ENCODE results near the gene CFAP410.

GRCh38 chr21:44291078-44291935, 47.9 kb downstream of the CFAP410 start:
- TF ChIP-seq CTCF (IDR thresholded peaks at IDR 0.05) (no peak), EZH2 (IDR thresholded peaks at IDR 0.05; ENCODE audit: borderline replicate concordance, insufficient read depth, low read depth, low read length, poor library complexity, severe bottlenecking) (no peak)

Data from B cell (primary cell).